ENCODE data around the gene ALDH8A1. TPM values are rescaled to one million over a fixed set of nuclear protein-coding genes. Genes with fewer than 3 reads are reported as not detected.
A peak's percentile ranks its signal among the peaks of the same experiment; 100 is the strongest.

Gene ALDH8A1
- total RNA-seq, 1 experiment from 2014 or later = 0.06 TPM

DNA sequence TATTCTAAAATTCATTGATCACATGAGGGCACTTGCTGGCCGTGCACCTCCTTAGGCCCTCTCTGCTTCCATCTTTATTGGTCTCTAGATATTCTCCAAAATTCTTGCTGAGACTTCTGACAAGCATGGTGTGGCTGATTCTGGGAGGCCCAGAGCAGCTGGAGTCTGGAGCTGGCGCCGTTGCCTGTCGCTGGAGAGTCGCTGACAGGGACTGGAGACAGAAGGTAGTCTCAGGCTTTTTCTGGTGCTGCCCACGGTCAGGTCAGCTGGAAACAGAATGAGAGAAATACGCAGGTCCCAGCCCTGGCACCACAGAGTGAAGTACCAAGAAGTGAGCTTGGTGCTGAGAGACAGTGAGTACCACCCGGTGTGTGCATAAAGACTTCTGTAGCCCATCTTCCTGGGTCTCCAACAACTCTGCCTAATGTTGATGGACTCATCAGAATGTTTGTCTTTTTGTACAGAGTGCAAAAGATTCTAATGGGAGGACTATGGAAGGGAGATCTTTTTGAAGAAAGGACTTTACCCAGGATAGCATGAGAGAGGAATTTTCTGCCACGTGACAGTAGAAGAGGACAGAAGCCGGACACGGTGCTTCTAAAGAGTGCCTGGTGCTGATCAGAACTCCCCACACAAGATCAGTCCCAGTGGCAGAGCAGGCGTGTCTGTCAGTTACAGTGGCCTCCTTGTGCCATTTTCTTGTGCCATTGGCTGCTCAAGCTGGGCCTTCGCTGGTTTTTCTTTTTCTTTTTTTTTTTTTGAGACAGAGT, 1.8 kb upstream of the ALDH8A1 start:
- DNase-seq (ENCODE audit: low read depth) = no peak

- no peak for DNase-seq (ENCODE audit: low read depth)
These were observed 581 bp upstream of the ALDH8A1 start for GRCh38 chr6:134950482-134950881.

DNA sequence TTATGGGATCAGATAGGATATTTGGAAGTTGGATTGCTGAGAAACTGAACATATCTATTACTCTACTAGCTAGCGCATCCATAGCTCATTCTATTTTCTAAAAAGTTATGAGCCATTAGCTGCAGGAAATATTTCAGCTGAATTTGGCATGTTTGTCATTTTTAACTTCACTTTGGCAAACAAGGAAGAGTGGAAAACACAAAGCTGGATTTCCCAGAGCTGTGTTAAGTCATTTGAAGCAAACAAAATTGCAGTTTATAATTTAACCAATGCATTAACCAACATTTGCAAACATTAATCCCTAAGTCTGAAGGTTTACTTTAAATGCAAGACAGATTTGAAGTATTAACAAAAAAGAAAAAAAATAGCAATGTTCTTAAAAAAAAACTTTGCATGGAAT, 1.2 kb downstream of the ALDH8A1 start:
- DNase-seq (ENCODE audit: low read depth) = no peak

GRCh38 chr6:134948142-134948541, 1.8 kb downstream of the ALDH8A1 start:
- DNase-seq (ENCODE audit: low read depth) = no peak

GRCh38 chr6:134945045-134945444, 4.9 kb downstream of the ALDH8A1 start:
- no peak for DNase-seq (ENCODE audit: low read depth)

GRCh38 chr6:134943522-134944111, 6.3 kb downstream of the ALDH8A1 start:
- DNase-seq (ENCODE audit: low read depth) = no peak

- no peak for DNase-seq (ENCODE audit: low read depth)
These were observed 11.0 kb downstream of the ALDH8A1 start for GRCh38 chr6:134938896-134939295.

DNA sequence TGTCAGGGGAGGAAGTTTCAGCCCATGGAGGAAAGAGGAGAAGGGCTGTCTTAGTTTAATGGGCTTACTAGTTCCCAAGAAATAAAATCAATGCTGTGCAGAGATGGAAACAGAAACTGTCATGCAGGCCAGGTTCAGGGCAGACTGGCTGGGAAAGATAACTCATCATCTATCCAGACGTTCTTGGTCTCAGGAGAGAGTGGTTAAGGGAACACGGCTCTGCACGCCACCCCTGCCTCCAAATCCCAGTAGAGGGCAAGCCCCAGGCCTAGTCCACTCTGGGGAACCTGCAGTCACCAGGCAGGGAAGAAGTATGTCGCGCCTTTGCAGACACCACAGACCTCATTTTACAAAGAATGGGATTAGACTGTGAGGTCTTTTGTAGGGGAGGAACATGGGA, 12.5 kb downstream of the ALDH8A1 start:
- peak; percentile 11 for DNase-seq (ENCODE audit: low read depth)

GRCh38 chr6:134936931-134937330, 13.0 kb downstream of the ALDH8A1 start:
- peak; percentile 34 for DNase-seq (ENCODE audit: low read depth)

DNA sequence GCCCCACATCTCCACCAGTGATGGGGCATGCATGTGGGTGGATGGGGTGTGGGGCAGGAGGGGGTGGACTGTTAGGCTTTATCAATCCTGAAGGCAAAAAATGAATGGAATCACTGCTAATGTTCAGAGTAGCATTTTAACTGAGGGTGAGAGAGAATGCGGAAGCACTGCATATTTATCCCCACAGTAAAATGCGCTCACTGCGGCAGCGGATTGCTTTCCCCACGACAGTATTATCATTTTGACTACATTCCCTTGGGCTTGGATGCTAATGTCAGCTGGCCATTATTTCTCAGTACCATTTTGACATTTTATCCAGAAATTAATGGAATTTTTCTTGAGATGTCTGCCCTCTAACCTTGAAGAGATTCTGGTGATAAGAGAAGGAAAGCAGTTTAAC, 13.4 kb downstream of the ALDH8A1 start:
- no peak for DNase-seq (ENCODE audit: low read depth)

- no peak for DNase-seq (ENCODE audit: low read depth)
These were observed 15.0 kb downstream of the ALDH8A1 start for GRCh38 chr6:134934793-134935485.

- no peak for DNase-seq (ENCODE audit: low read depth)
These were observed 17.1 kb downstream of the ALDH8A1 start for GRCh38 chr6:134932535-134933470.

GRCh38 chr6:134932098-134932497, 17.8 kb downstream of the ALDH8A1 start:
- no peak for DNase-seq (ENCODE audit: low read depth)

GRCh38 chr6:134930463-134930862, 19.4 kb downstream of the ALDH8A1 start:
- DNase-seq (ENCODE audit: low read depth) = no peak

DNA sequence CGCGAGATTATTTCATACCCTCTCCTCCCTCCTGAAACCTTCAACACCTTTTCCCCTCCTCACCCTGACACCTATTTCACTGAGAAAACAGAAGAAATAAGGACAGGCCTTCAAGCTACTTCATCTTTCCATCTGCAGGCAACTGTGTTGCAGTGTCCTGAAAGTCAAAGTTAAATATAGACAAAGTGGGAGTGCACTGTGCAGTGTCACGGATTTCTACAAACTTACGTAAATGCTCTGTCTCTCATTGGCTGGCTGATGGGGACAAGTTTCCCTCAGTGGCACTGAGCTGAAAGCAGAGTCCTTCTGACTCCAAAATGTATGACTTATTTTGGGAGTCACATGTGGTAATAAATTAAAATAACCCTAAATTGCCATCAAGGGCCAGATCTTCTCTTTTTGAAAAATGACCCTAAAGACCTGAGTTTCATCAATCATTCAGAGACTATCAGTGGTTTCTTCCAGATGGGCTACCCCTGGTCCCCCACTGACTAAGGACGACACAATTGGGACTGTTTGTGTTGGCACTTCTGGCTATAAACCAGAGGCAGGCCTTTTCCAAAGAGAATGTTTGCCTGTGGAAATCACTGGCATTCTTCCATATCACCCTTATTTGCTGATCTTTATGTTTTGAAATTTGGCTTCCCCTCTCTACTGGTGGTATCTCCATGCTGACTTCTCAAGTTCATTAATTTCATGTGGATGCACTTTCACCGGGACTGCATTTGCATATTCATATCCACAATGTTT, 21.6 kb downstream of the ALDH8A1 start:
- DNase-seq (ENCODE audit: low read depth) = no peak

DNA sequence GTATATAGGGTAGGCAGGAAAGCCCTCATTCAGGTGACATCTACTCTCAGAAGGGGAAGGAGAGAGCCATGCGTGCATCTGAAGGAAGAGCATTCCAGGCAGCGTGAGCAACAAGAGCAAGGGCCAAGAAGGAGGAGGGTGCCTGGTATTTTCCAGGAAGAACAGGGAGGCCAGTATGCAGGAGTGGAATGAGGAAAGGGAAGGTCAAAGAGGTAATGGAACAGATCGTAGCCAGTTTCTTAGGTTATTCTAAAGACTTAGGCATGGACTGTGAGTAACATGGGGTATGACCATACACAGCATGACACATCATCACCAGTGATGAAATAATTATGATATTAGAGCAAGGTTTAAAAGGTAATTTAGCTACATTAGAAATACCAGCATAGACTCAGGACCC, 24.1 kb downstream of the ALDH8A1 start:
- no peak for DNase-seq (ENCODE audit: low read depth)

DNA sequence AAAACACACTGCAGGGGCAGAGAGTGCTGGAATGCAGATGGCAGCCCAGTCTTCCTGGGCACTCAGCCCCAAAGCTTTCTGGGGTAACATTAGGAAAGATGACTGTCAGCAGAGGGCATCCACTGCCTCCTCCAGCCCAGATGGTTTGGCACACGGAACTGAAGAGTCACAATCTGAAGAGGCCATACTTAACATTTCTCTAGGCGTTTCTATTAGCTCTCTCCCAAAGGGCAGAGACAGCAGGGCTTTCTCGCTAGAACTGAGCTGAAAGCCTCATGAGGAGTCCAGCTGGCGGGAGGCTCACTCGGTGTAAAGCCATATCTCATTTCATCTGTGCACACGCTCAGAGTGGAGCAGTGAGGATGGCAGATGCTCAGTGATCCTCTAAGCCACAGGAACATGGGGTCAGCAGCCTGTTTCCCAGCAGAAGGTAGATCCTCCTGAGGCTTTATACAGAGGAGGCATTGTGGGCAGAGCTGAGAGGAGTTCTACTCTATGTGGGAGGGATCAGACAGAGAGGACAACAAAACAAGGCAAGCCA, 28.1 kb downstream of the ALDH8A1 start:
- DNase-seq (ENCODE audit: low read depth) = peak; percentile 30

GRCh38 chr6:134921276-134921675, 28.6 kb downstream of the ALDH8A1 start:
- no peak for DNase-seq (ENCODE audit: low read depth)

DNA sequence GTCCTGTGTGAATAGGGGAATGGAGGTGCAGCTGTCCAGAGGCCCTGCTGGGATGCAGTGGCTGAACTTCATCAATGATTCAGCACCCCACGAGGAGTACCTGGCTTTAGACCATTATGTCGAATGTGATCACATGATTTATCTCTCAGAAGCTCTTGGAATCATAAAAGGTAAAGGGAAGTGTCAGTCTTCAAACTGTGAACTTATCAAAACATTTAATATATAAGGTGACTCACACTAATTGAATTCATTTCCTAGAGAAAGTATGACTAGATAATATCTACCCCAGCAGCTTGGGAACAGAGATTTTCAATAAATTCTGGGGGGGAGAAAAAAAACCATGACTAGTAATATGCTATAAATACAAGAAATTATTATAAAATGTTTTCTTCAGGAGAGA, 29.5 kb downstream of the ALDH8A1 start:
- DNase-seq (ENCODE audit: low read depth) = no peak

- DNase-seq (ENCODE audit: low read depth) = no peak
These were observed 31.4 kb downstream of the ALDH8A1 start for GRCh38 chr6:134918418-134918961.
